Left ventricle myocardium inferior (tissue), 1 donor: ENCODE data around the gene C16orf86. TPM values are rescaled to one million over a fixed set of nuclear protein-coding genes. Genes with fewer than 3 reads are reported as not detected.

Experiments
- DNase-seq: peaks from one replicate; pipeline ENCODE4 v3.0.0-alpha.2; 2020
- H3K27ac ChIP-seq: fragments of 200-600 bp; replicated peaks from 2 replicates; pipeline ENCODE4 v1.8.0; 2021
- H3K27me3 ChIP-seq: fragments of 200-600 bp; 2 replicates; pipeline ENCODE4 v1.8.0; 2021; ENCODE audit warnings: low read depth
- H3K36me3 ChIP-seq: fragments of 200-600 bp; 2 replicates; pipeline ENCODE4 v1.8.0; 2021
- H3K4me1 ChIP-seq: fragments of 200-600 bp; 2 replicates; pipeline ENCODE4 v1.8.0; 2021
- H3K4me3 ChIP-seq: fragments of 200-600 bp; 2 replicates; pipeline ENCODE4 v1.8.0; 2021; ENCODE audit warnings: mild to moderate bottlenecking, moderate library complexity
- H3K9me3 ChIP-seq: fragments of 200-600 bp; replicated peaks from 2 replicates; pipeline ENCODE4 v1.8.0; 2021
- CTCF ChIP-seq: fragments of 200-600 bp; IDR thresholded peaks from 2 replicates; pipeline ENCODE4 v1.8.0; 2021; ENCODE audit warnings: antibody characterized with exemption, mild to moderate bottlenecking, borderline replicate concordance
- intact Hi-C: fragments of 100-400 bp; cut with micrococcal nuclease; formaldehyde crosslinking; loops from one replicate; pipeline ENCODE4 v1.11.0; 2022
- total RNA-seq: library from RNA; stranded (reverse); fragmentation: NEBNext Ultra II Directional; extraction: Animal tissue kit (Norgen Biotek cat#: 25700); gene quantifications from one replicate; pipeline ENCODE4 v1.2.1, GENCODE V29; 2021
- donor health status: DM: no; HTN: yes; CAD: no; lungs with severe emphysema.

The C16orf86 gene
- total RNA-seq, 1 donor from 2014 or later: 2.9 TPM

GRCh38 chr16:67662653-67663010 lies 4.0 kb upstream of the C16orf86 start:
- Histone ChIP-seq H3K4me1 (peaks cover 53% of the 10 kb centered on the region), H3K9me3 (no peaks in the 10 kb centered on the region), H3K27ac (no peak overlapping the region), H3K36me3 (peaks cover 13% of the 10 kb centered on the region), H3K4me3 (no peak overlapping the region), H3K27me3 (no peaks in the 10 kb centered on the region)
- intact Hi-C loops: no loop called here
- no peak for DNase-seq
- TF ChIP-seq CTCF: no peak

DNA sequence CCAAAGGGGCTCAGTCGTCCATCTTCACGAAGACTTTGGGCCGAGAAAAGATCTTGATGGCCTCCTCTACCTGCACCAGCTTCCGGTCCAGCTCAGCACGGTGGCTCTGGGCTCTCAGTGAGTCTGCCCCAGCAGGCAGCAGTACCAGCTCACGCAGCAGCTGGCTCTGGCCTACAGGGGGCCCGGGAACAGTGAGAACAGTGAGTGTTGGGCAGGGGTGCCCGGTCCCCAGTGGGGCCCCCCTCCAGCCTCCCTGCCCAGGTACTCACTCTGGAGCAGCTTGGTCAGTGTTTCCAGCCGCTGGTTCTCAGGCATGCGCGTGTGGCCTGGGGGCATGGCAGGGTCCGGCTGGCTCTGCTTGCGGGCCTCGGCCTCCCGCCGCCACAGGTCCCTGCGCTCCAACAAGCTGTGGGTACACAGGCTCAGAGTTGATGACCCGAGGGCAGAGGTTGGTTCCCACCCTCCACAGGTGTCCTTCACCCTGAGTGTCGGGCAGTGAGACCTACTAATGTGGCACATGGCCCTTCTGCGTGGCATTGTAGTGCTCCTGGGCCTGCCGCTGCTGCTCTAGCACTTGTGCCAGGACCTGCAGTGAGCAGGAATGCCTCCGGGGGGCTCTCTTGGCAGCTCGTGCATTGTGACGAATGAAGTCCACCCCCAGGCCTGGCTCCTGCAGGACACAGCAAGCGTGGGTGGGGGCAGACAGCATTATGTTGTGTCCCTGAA lies 3.3 kb upstream of the C16orf86 start:
- Histone ChIP-seq H3K4me3 (no peak overlapping the region), H3K27ac (no peak overlapping the region), H3K27me3 (no peaks in the 10 kb centered on the region), H3K9me3 (no peaks in the 10 kb centered on the region), H3K4me1 (peaks cover 60% of the 10 kb centered on the region), H3K36me3 (peaks cover 13% of the 10 kb centered on the region)
- TF ChIP-seq CTCF: no peak
- no peak for DNase-seq
- intact Hi-C loops: no loop called here

DNA sequence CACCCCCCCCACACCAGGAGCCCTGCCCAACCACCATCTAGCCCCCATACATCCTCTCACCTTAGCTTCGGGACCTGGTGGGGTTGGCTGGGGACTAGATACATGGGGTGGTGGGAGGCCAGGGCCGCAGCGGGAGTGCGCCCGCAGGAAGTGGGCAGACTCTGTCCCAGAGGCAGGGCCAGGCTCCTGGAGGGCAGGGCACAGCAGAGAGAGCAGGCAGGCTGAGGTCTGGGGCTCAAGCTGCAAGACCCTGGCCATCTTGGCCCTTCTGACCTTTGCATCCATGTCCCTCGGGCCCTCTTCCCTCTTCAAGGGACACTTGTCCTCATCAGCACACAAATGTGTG lies 2.8 kb upstream of the C16orf86 start:
- Histone ChIP-seq H3K4me1 (peaks cover 57% of the 10 kb centered on the region), H3K27me3 (no peaks in the 10 kb centered on the region), H3K36me3 (peaks cover 13% of the 10 kb centered on the region), H3K27ac (no peak overlapping the region), H3K9me3 (no peaks in the 10 kb centered on the region), H3K4me3 (no peak overlapping the region)
- no peak for TF ChIP-seq CTCF
- intact Hi-C loops: no loop called here
- DNase-seq: no peak

DNA sequence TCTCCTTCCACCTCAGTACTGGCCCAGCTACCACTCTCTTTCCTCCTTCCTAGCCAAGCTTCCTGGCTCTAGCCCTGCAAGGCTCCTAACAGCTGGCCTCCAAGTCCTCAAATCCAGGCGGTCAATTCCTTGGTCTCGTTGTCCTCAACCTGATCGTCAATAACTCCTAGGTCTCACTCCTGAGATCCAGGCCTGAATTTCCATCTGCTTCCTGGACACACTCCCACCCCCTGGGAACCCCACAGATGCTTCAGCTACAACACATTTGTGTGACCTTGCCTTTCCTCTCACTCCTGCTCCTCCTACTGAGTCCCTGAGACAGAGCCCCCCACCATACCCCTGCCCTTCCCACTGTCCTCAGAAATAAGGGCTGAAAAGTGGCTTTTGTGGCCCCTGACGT lies 2.4 kb upstream of the C16orf86 start:
- DNase-seq: no peak
- H3K36me3 ChIP-seq: peaks cover 13% of the 10 kb centered on the region
- H3K4me1 ChIP-seq: peaks cover 53% of the 10 kb centered on the region
- no peaks in the 10 kb centered on the region for H3K9me3 ChIP-seq
- no peak overlapping the region for H3K27ac ChIP-seq
- H3K27me3 ChIP-seq: no peaks in the 10 kb centered on the region
- H3K4me3 ChIP-seq: no peak overlapping the region
- TF ChIP-seq CTCF: no peak
- intact Hi-C loops: no loop called here

GRCh38 chr16:67664871-67665270 lies 1.7 kb upstream of the C16orf86 start:
- Histone ChIP-seq H3K27ac (no peak overlapping the region), H3K9me3 (no peaks in the 10 kb centered on the region), H3K27me3 (no peaks in the 10 kb centered on the region), H3K4me3 (no peak overlapping the region), H3K36me3 (peaks cover 13% of the 10 kb centered on the region), H3K4me1 (peaks cover 47% of the 10 kb centered on the region)
- DNase-seq: no peak
- TF ChIP-seq CTCF: no peak
- intact Hi-C loops: no loop called here
